GM18870 (cell line): ENCODE measurements around the gene CTNNAL1.
"Not testable (repeated sequence)": the region's sequence is repeated elsewhere in the genome, so short reads cannot be mapped to it uniquely, and the experiment has no call there.

Experiments
- ATAC-seq: cut with Tn5 transposase; IDR thresholded peaks from one replicate; pipeline ENCODE4 v1.9.1; 2021; ENCODE audit warnings: moderate library complexity; ENCODE audit not compliant: unreplicated experiment

CTNNAL1 gene

GRCh38 chr9:108997112-108997511, 16.2 kb downstream of the CTNNAL1 start:
- no peak for ATAC-seq

GRCh38 chr9:108996643-108997042, 16.7 kb downstream of the CTNNAL1 start:
- no peak for ATAC-seq

GRCh38 chr9:108994695-108995094, 18.6 kb downstream of the CTNNAL1 start:
- peak; percentile 76 for ATAC-seq

- ATAC-seq, result no peak
Measured at GRCh38 chr9:108991479-108991878, 21.8 kb downstream of the CTNNAL1 start.

- ATAC-seq, result no peak
Measured at GRCh38 chr9:108983885-108984284, 29.4 kb downstream of the CTNNAL1 start.

GRCh38 chr9:108980893-108981292, 32.4 kb downstream of the CTNNAL1 start:
- ATAC-seq, result no peak

GRCh38 chr9:108978205-108978604, 35.1 kb downstream of the CTNNAL1 start:
- no peak for ATAC-seq

- no peak for ATAC-seq
Measured at GRCh38 chr9:108973895-108974294, 39.4 kb downstream of the CTNNAL1 start.

GRCh38 chr9:108972626-108973209, 40.6 kb downstream of the CTNNAL1 start:
- no peak for ATAC-seq

GRCh38 chr9:108972186-108972585, 41.1 kb downstream of the CTNNAL1 start:
- no peak for ATAC-seq

GRCh38 chr9:108971392-108971791, 41.9 kb downstream of the CTNNAL1 start:
- not testable (repeated sequence) for ATAC-seq

- no peak for ATAC-seq
Measured at GRCh38 chr9:108967916-108968315, 45.4 kb downstream of the CTNNAL1 start.

GRCh38 chr9:108963459-108964143, 49.7 kb downstream of the CTNNAL1 start:
- no peak for ATAC-seq

- no peak for ATAC-seq
Measured at GRCh38 chr9:108961151-108961550, 52.1 kb downstream of the CTNNAL1 start.

- no peak for ATAC-seq
Measured at GRCh38 chr9:108960331-108960730, 53.0 kb downstream of the CTNNAL1 start.

- no peak for ATAC-seq
Measured at GRCh38 chr9:108956631-108957026, 56.7 kb downstream of the CTNNAL1 start.

- ATAC-seq, result no peak
Measured at GRCh38 chr9:108956022-108956630, 57.2 kb downstream of the CTNNAL1 start.

- ATAC-seq, result no peak
Measured at GRCh38 chr9:108953983-108954574, 59.2 kb downstream of the CTNNAL1 start.

GRCh38 chr9:108951578-108951977, 61.7 kb downstream of the CTNNAL1 start:
- ATAC-seq, result no peak

- ATAC-seq, result no peak
Measured at GRCh38 chr9:108950168-108950567, 63.1 kb downstream of the CTNNAL1 start.

- ATAC-seq, result no peak
Measured at GRCh38 chr9:108939975-108940374, 73.3 kb downstream of the CTNNAL1 start.
